Measurements from ENCODE around the gene CADM4. TPM values are rescaled to one million over a fixed set of nuclear protein-coding genes. Genes with fewer than 3 reads are reported as not detected.

CADM4 gene
- total and polyA plus RNA-seq, 9 of the 15 experiments (the other 6 are each of a cell fraction or from before 2014, with no cell fraction given): 0.03 to 4.6 (median 1.3) TPM

GRCh38 chr19:43619262-43620060, 20.2 kb downstream of the CADM4 start, which contains the start of gene ZNF428 (continued):
- TF ChIP-seq REST (IDR thresholded peaks at IDR 0.05; ENCODE audit: borderline replicate concordance) (peak; percentile 95), REST (CRISPR knock-in tag; IDR thresholded peaks at IDR 0.05; ENCODE audit: low read depth) (0 out of 2 replicates have a peak, but pooled peaks have one; percentile 75), POLR2H (tag; IDR thresholded peaks at IDR 0.05; ENCODE audit: low read depth) (peak; percentile 86), SRSF1 (IDR thresholded peaks at IDR 0.05; ENCODE audit: low read depth, low read length) (no peak), ZBTB1 (CRISPR knock-in tag; IDR thresholded peaks at IDR 0.05; ENCODE audit: borderline replicate concordance, low read depth) (peak; percentile 42; the same call in 1 of the 2 replicates), ARID3A (IDR thresholded peaks at IDR 0.05; ENCODE audit: borderline replicate concordance, low read depth, low read length) (no peak), MTA3 (IDR thresholded peaks at IDR 0.05; ENCODE audit: borderline replicate concordance) (peak; percentile 65; the same call in 1 of the 2 replicates), E2F1 (CRISPR knock-in tag; IDR thresholded peaks at IDR 0.05) (peak; percentile 80; the same call in 1 of the 2 replicates), ETV1 (tag; conservative IDR thresholded peaks at IDR 0.05; ENCODE audit: low read depth) (no peak), HDAC8 (tag; IDR thresholded peaks at IDR 0.05) (0 out of 2 replicates have a peak, but pooled peaks have one; percentile 39), ZNF75A (CRISPR knock-in tag; IDR thresholded peaks at IDR 0.05) (peak; percentile 12; the same call in 1 of the 2 replicates), MLLT1 (IDR thresholded peaks at IDR 0.05) (no peak; a peak in 1 of 4 replicates), GATAD2A (IDR thresholded peaks at IDR 0.05) (no peak)
